GM23338 (cell line): ENCODE data around the gene C17orf50. TPM values are rescaled to one million over a fixed set of nuclear protein-coding genes. Genes with fewer than 3 reads are reported as not detected.

Experiments
- ATAC-seq: fragments of 200-7000 bp; cut with Tn5 transposase; 3 replicates; pipeline ENCODE4 v1.9.1; 2020
- DNase-seq: peaks from one replicate; pipeline ENCODE4 v3.0.0-alpha.2; 2015; ENCODE audit warnings: low spot score
- H2AFZ ChIP-seq: fragments of 200-600 bp; sonication (generic); 2 replicates; pipeline ENCODE4 v1.8.0; 2016; ENCODE audit warnings: antibody characterized with exemption, mild to moderate bottlenecking, moderate library complexity
- H3F3A ChIP-seq: fragments of 200-600 bp; sonication (generic); replicated peaks from 2 replicates; pipeline ENCODE4 v1.8.0; 2017; ENCODE audit warnings: antibody characterized with exemption, mixed run types, low read depth
- H3K27ac ChIP-seq: fragments of 200-600 bp; sonication (generic); 2 replicates; pipeline ENCODE4 v1.6.1; 2016; ENCODE audit warnings: low read depth
- H3K27me3 ChIP-seq: fragments of 200-600 bp; sonication (generic); 2 replicates; pipeline ENCODE4 v1.8.0; 2016; ENCODE audit warnings: mild to moderate bottlenecking, mixed run types, moderate library complexity; ENCODE audit not compliant: insufficient read depth
- H3K36me3 ChIP-seq: fragments of 200-600 bp; sonication (generic); 2 replicates; pipeline ENCODE4 v1.8.0; 2016; ENCODE audit warnings: mild to moderate bottlenecking; ENCODE audit not compliant: insufficient read depth
- H3K4me1 ChIP-seq: fragments of 200-600 bp; sonication (generic); 2 replicates; pipeline ENCODE4 v1.8.0; 2016; ENCODE audit warnings: mild to moderate bottlenecking, moderate library complexity; ENCODE audit not compliant: insufficient read depth
- H3K4me2 ChIP-seq: fragments of 200-600 bp; sonication (generic); 2 replicates; pipeline ENCODE4 v1.7.1; 2017; ENCODE audit warnings: mixed run types
- H3K4me3 ChIP-seq: fragments of 200-600 bp; sonication (generic); 2 replicates; pipeline ENCODE4 v1.6.1; 2016; ENCODE audit warnings: mixed run types
- H3K79me2 ChIP-seq: fragments of 200-600 bp; sonication (generic); replicated peaks from 2 replicates; pipeline ENCODE4 v1.8.0; 2017; ENCODE audit warnings: mild to moderate bottlenecking; ENCODE audit not compliant: insufficient read depth
- H3K9me2 ChIP-seq: fragments of 200-600 bp; sonication (generic); 2 replicates; pipeline ENCODE4 v1.8.0; 2017; ENCODE audit not compliant: insufficient read depth
- H4K20me1 ChIP-seq: fragments of 200-600 bp; sonication (generic); replicated peaks from 2 replicates; pipeline ENCODE4 v1.8.0; 2017; ENCODE audit warnings: mild to moderate bottlenecking; ENCODE audit not compliant: insufficient read depth
- H3K27ac Mint-ChIP-seq: 2 replicates; pipeline ENCODE4 v1.8.0; 2020; ENCODE audit warnings: inconsistent platforms, mild to moderate bottlenecking, moderate library complexity, mixed read lengths
- H3K27me3 Mint-ChIP-seq: 3 replicates; pipeline ENCODE4 v1.8.0; 2022; ENCODE audit warnings: low read depth, mild to moderate bottlenecking, moderate library complexity, mixed read lengths, inconsistent platforms; ENCODE audit not compliant: insufficient read depth, poor library complexity
- H3K36me3 Mint-ChIP-seq: 3 replicates; pipeline ENCODE4 v1.8.0; 2021; ENCODE audit warnings: low read depth, mild to moderate bottlenecking, inconsistent platforms, moderate library complexity, mixed read lengths
- H3K4me1 Mint-ChIP-seq: 3 replicates; pipeline ENCODE4 v1.8.0; 2020; ENCODE audit warnings: mild to moderate bottlenecking, inconsistent platforms, mixed read lengths
- H3K4me3 Mint-ChIP-seq: 3 replicates; pipeline ENCODE4 v1.8.0; 2021; ENCODE audit warnings: moderate library complexity, mild to moderate bottlenecking, inconsistent platforms, mixed read lengths
- H3K9me3 Mint-ChIP-seq: 3 replicates; pipeline ENCODE4 v1.8.0; 2020; ENCODE audit warnings: moderate library complexity, mild to moderate bottlenecking, inconsistent platforms, mixed read lengths
- ZNF331 ChIP-seq: fragments of 250-450 bp; sonication (Bioruptor Pico); IDR thresholded peaks from 2 replicates; pipeline ENCODE4 v1.5.0; 2020; ENCODE audit warnings: low read depth, mild to moderate bottlenecking, moderate library complexity
- polyA plus RNA-seq: library from polyadenylated mRNA; unstranded; fragments of >200 nt; fragmentation: Nextera tagmentation; extraction: Ambion mirVana; gene quantifications from 2 replicates; pipeline ENCODE4 v1.2.1, GENCODE V29; 2016
- total RNA-seq: library from RNA; depleted of rRNA; stranded (reverse); fragments of >200 nt; shearing (Covaris generic); gene quantifications from 2 replicates; pipeline ENCODE4 v1.2.3, GENCODE V29; 2014
- TF ChIP-seq, protein P1 (sequence below): fragments of 250-450 bp; sonication (Bioruptor Pico); IDR thresholded peaks from 2 replicates; pipeline ENCODE4 v1.5.0; 2020; ENCODE audit warnings: mild to moderate bottlenecking, moderate library complexity
- TF ChIP-seq, protein P2 (sequence below): IDR thresholded peaks from one replicate; pipeline ENCODE4 v1.6.1; 2018; ENCODE audit warnings: antibody characterized with exemption; ENCODE audit not compliant: unreplicated experiment

Gene C17orf50
- total and polyA plus RNA-seq, 2 experiments from 2014 or later = 0.74 to 1.6 TPM

GRCh38 chr17:35807371-35808144 lies 46.9 kb downstream of the C17orf50 start (continued):
- TF ChIP-seq, protein P1, sequence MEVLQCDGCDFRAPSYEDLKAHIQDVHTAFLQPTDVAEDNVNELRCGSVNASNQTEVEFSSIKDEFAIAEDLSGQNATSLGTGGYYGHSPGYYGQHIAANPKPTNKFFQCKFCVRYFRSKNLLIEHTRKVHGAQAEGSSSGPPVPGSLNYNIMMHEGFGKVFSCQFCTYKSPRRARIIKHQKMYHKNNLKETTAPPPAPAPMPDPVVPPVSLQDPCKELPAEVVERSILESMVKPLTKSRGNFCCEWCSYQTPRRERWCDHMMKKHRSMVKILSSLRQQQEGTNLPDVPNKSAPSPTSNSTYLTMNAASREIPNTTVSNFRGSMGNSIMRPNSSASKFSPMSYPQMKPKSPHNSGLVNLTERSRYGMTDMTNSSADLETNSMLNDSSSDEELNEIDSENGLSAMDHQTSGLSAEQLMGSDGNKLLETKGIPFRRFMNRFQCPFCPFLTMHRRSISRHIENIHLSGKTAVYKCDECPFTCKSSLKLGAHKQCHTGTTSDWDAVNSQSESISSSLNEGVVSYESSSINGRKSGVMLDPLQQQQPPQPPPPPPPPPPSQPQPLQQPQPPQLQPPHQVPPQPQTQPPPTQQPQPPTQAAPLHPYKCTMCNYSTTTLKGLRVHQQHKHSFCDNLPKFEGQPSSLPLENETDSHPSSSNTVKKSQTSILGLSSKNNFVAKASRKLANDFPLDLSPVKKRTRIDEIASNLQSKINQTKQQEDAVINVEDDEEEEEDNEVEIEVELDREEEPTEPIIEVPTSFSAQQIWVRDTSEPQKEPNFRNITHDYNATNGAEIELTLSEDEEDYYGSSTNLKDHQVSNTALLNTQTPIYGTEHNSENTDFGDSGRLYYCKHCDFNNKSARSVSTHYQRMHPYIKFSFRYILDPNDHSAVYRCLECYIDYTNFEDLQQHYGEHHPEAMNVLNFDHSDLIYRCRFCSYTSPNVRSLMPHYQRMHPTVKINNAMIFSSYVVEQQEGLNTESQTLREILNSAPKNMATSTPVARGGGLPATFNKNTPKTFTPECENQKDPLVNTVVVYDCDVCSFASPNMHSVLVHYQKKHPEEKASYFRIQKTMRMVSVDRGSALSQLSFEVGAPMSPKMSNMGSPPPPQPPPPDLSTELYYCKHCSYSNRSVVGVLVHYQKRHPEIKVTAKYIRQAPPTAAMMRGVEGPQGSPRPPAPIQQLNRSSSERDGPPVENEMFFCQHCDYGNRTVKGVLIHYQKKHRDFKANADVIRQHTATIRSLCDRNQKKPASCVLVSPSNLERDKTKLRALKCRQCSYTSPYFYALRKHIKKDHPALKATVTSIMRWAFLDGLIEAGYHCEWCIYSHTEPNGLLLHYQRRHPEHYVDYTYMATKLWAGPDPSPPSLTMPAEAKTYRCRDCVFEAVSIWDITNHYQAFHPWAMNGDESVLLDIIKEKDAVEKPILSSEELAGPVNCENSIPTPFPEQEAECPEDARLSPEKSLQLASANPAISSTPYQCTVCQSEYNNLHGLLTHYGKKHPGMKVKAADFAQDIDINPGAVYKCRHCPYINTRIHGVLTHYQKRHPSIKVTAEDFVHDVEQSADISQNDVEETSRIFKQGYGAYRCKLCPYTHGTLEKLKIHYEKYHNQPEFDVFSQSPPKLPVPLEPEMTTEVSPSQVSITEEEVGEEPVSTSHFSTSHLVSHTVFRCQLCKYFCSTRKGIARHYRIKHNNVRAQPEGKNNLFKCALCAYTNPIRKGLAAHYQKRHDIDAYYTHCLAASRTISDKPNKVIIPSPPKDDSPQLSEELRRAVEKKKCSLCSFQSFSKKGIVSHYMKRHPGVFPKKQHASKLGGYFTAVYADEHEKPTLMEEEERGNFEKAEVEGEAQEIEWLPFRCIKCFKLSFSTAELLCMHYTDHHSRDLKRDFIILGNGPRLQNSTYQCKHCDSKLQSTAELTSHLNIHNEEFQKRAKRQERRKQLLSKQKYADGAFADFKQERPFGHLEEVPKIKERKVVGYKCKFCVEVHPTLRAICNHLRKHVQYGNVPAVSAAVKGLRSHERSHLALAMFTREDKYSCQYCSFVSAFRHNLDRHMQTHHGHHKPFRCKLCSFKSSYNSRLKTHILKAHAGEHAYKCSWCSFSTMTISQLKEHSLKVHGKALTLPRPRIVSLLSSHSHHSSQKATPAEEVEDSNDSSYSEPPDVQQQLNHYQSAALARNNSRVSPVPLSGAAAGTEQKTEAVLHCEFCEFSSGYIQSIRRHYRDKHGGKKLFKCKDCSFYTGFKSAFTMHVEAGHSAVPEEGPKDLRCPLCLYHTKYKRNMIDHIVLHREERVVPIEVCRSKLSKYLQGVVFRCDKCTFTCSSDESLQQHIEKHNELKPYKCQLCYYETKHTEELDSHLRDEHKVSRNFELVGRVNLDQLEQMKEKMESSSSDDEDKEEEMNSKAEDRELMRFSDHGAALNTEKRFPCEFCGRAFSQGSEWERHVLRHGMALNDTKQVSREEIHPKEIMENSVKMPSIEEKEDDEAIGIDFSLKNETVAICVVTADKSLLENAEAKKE (CRISPR knock-in tag) = no peak

DNA sequence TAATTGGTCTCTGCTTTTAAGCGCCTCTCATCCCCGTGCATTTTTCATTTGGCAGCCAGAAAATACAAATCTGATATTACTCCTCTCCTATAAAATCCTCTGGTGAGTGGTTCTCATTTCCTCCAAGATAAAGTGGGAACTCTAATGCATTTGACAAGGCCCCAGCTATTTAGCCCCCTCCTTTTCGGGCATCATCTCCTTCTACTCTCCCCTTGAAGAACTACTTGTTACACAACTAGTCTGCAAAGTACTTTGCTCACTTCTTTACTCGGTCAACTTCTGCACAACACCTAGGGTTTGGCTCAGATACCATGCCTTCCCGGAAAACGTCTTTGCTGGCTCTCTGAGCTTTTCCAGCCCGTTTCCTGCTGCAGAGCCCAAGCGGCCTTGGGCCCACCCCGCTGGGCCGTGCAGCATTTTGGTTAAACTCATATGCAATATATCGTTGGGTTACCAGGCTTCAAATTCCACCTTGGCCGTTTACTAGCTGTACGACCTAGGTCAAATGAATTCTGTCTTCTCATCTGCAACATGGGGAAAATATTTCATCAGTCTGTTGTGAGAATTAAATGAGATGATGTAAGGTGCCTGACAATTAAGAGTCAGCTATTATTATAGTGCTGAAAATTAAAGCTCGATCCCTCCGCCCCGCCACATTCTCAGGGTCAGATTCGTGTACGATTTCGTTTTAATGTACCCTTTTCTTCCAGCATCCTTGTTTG lies 47.7 kb downstream of the C17orf50 start:
- Histone ChIP-seq H3K4me1 (peaks cover 21% of the 10 kb centered on the region), H3K4me3 (peak overlapping the region; percentile 97), H3K79me2 (peaks cover 40% of the 10 kb centered on the region), H3K4me2 (peak overlapping the region; percentile 52), H3K36me3 (no peaks in the 10 kb centered on the region), H3F3A (no peaks in the 10 kb centered on the region), H2AFZ (peak overlapping the region; percentile 1), H3K27me3 (no peaks in the 10 kb centered on the region), H3K27ac (peak overlapping the region; percentile 89), H4K20me1 (peaks cover 30% of the 10 kb centered on the region), H3K9me2 (no peaks in the 10 kb centered on the region)
- peaks cover 25% of the 10 kb centered on the region for H3K4me1 Mint-ChIP-seq
- H3K36me3 Mint-ChIP-seq = peaks cover 24% of the 10 kb centered on the region
- DNase-seq = peak; percentile 44
- H3K27ac Mint-ChIP-seq = peak overlapping the region; percentile 100
- H3K27me3 Mint-ChIP-seq = peaks cover 6% of the 10 kb centered on the region
- H3K4me3 Mint-ChIP-seq = peak overlapping the region; percentile 95
- H3K9me3 Mint-ChIP-seq = no peaks in the 10 kb centered on the region; the same call in 2 of the 3 replicates
- peak; percentile 3 for ATAC-seq
- TF ChIP-seq, protein P2, sequence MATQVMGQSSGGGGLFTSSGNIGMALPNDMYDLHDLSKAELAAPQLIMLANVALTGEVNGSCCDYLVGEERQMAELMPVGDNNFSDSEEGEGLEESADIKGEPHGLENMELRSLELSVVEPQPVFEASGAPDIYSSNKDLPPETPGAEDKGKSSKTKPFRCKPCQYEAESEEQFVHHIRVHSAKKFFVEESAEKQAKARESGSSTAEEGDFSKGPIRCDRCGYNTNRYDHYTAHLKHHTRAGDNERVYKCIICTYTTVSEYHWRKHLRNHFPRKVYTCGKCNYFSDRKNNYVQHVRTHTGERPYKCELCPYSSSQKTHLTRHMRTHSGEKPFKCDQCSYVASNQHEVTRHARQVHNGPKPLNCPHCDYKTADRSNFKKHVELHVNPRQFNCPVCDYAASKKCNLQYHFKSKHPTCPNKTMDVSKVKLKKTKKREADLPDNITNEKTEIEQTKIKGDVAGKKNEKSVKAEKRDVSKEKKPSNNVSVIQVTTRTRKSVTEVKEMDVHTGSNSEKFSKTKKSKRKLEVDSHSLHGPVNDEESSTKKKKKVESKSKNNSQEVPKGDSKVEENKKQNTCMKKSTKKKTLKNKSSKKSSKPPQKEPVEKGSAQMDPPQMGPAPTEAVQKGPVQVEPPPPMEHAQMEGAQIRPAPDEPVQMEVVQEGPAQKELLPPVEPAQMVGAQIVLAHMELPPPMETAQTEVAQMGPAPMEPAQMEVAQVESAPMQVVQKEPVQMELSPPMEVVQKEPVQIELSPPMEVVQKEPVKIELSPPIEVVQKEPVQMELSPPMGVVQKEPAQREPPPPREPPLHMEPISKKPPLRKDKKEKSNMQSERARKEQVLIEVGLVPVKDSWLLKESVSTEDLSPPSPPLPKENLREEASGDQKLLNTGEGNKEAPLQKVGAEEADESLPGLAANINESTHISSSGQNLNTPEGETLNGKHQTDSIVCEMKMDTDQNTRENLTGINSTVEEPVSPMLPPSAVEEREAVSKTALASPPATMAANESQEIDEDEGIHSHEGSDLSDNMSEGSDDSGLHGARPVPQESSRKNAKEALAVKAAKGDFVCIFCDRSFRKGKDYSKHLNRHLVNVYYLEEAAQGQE = no peak
- TF ChIP-seq ZNF331 (CRISPR knock-in tag) = no peak
